Endothelial cell (in vitro differentiated cells): ENCODE data around the gene NFATC1. TPM values are rescaled to one million over a fixed set of nuclear protein-coding genes. Genes with fewer than 3 reads are reported as not detected.

Experiments
- DNase-seq: peaks from one replicate; pipeline ENCODE4 v3.0.0; 2021; ENCODE audit warnings: low spot score
- H3K27ac Mint-ChIP-seq: one replicate; pipeline ENCODE4 v1.8.0; 2021; ENCODE audit warnings: mixed read lengths, inconsistent platforms; ENCODE audit not compliant: unreplicated experiment
- H3K27me3 Mint-ChIP-seq: one replicate; pipeline ENCODE4 v1.8.0; 2021; ENCODE audit warnings: mild to moderate bottlenecking, moderate library complexity, mixed read lengths, inconsistent platforms; ENCODE audit not compliant: unreplicated experiment
- H3K36me3 Mint-ChIP-seq: one replicate; pipeline ENCODE4 v1.8.0; 2021; ENCODE audit warnings: mild to moderate bottlenecking, low read depth, mixed read lengths, inconsistent platforms; ENCODE audit not compliant: unreplicated experiment
- H3K4me1 Mint-ChIP-seq: one replicate; pipeline ENCODE4 v1.8.0; 2021; ENCODE audit warnings: mild to moderate bottlenecking, mixed read lengths, inconsistent platforms; ENCODE audit not compliant: unreplicated experiment
- H3K4me3 Mint-ChIP-seq: one replicate; pipeline ENCODE4 v1.8.0; 2021; ENCODE audit warnings: mild to moderate bottlenecking, mixed read lengths, inconsistent platforms; ENCODE audit not compliant: unreplicated experiment
- H3K9me3 Mint-ChIP-seq: one replicate; pipeline ENCODE4 v1.8.0; 2021; ENCODE audit warnings: mixed read lengths, inconsistent platforms; ENCODE audit not compliant: unreplicated experiment
- CTCF ChIP-seq: fragments of 200-600 bp; sonication (generic); IDR thresholded peaks from one replicate; pipeline ENCODE4 v1.5.0; 2021; ENCODE audit warnings: antibody characterized with exemption; ENCODE audit not compliant: unreplicated experiment
- total RNA-seq: library from RNA; stranded (reverse); fragmentation: NEBNext Ultra II Directional; extraction: Animal tissue kit (Norgen Biotek cat#: 25700); gene quantifications from one replicate; pipeline ENCODE4 v1.2.1, GENCODE V29; 2021; ENCODE audit not compliant: unreplicated experiment

The NFATC1 gene
- total RNA-seq, 1 donor from 2014 or later, result 40.6 TPM

- Mint-ChIP-seq H3K27ac (no peak overlapping the region), H3K4me3 (no peak overlapping the region), H3K4me1 (peaks cover 8% of the 10 kb centered on the region), H3K27me3 (peaks cover 12% of the 10 kb centered on the region), H3K36me3 (peaks cover 15% of the 10 kb centered on the region), H3K9me3 (peaks cover 6% of the 10 kb centered on the region)
- DNase-seq, result no peak
- no peak for TF ChIP-seq CTCF
These were observed 138.6 kb downstream of the NFATC1 start for GRCh38 chr18:79534356-79534755.

DNA sequence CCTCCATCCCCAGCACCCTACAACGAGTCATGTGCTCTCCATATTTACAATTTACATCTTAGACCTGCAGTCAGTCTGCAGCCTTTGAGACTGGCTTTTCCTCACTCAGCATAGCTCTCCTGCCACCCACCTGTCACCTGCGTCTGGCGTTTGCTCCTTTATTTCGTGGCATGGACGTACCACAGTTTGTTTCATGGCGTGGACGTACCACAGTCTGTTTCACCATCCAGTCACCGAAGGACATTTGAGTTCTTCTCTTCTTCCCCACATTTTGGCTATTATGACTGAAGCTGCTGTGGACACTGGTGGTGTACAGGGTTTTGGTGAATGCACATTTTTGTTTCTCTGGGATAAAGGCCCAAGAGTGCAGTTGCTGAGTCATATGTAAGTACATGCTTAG lies 142.0 kb downstream of the NFATC1 start:
- Mint-ChIP-seq H3K27ac (no peak overlapping the region), H3K4me3 (no peak overlapping the region), H3K36me3 (peaks cover 6% of the 10 kb centered on the region), H3K9me3 (peaks cover 6% of the 10 kb centered on the region), H3K27me3 (peaks cover 14% of the 10 kb centered on the region), H3K4me1 (peaks cover 10% of the 10 kb centered on the region)
- DNase-seq, result no peak
- TF ChIP-seq CTCF, result no peak

DNA sequence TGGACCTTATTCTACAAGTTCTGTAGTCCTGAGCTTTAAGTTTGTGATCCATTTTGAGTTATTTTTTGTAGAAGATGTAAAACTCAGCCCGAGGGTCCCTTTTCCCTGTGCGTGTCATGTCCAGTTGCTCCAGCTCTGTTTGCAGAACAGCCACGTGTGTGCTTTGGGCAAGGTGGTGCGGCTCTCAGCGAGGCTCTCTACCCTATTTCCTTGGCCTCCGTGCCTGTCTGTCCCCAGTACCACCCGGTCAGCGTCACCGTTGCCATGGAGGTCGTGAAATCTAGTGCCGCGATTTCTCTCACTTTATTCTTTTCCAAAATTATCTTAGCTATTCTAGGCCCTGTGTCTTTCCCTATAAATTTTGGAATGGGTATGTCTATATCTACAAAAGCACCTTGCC lies 142.9 kb downstream of the NFATC1 start:
- TF ChIP-seq CTCF, result no peak
- Mint-ChIP-seq H3K36me3 (peaks cover 6% of the 10 kb centered on the region), H3K9me3 (peaks cover 6% of the 10 kb centered on the region), H3K4me3 (no peak overlapping the region), H3K27me3 (peaks cover 14% of the 10 kb centered on the region), H3K27ac (no peak overlapping the region), H3K4me1 (peaks cover 10% of the 10 kb centered on the region)
- DNase-seq, result no peak

- Mint-ChIP-seq H3K27ac (no peak overlapping the region), H3K4me3 (no peak overlapping the region), H3K36me3 (peaks cover 6% of the 10 kb centered on the region), H3K4me1 (peaks cover 5% of the 10 kb centered on the region), H3K9me3 (peaks cover 6% of the 10 kb centered on the region), H3K27me3 (peaks cover 10% of the 10 kb centered on the region)
- no peak for TF ChIP-seq CTCF
- DNase-seq, result no peak
These were observed 144.6 kb downstream of the NFATC1 start for GRCh38 chr18:79540161-79540903.

GRCh38 chr18:79540904-79541282 lies 145.2 kb downstream of the NFATC1 start:
- Mint-ChIP-seq H3K9me3 (peaks cover 6% of the 10 kb centered on the region), H3K4me1 (peaks cover 5% of the 10 kb centered on the region), H3K4me3 (no peak overlapping the region), H3K27me3 (peaks cover 11% of the 10 kb centered on the region), H3K36me3 (peaks cover 6% of the 10 kb centered on the region), H3K27ac (no peak overlapping the region)
- TF ChIP-seq CTCF, result no peak
- no peak for DNase-seq
